Endodermal cell (in vitro differentiated cells): ENCODE results near the gene ABCG4. TPM values are rescaled to one million over a fixed set of nuclear protein-coding genes. Genes with fewer than 3 reads are reported as not detected.

Source experiments
- DNase-seq: peaks from one replicate; pipeline ENCODE4 v3.0.0-alpha.2; 2017
- H3K27ac ChIP-seq: 2 replicates; pipeline ENCODE4 v1.5.1; 2013; ENCODE audit warnings: mild to moderate bottlenecking, low read depth, low read length, moderate library complexity
- H3K27me3 ChIP-seq: 2 replicates; pipeline ENCODE4 v1.6.1; 2013; ENCODE audit warnings: mild to moderate bottlenecking, low read length, moderate library complexity; ENCODE audit not compliant: insufficient read depth, control insufficient read depth, poor library complexity, severe bottlenecking
- H3K36me3 ChIP-seq: 2 replicates; pipeline ENCODE4 v1.7.0; 2013; ENCODE audit warnings: mild to moderate bottlenecking, low read length, moderate library complexity; ENCODE audit not compliant: control insufficient read depth, insufficient read depth
- H3K4me1 ChIP-seq: one replicate; pipeline ENCODE4 v1.7.0; 2013; ENCODE audit warnings: low read length; ENCODE audit not compliant: control insufficient read depth, insufficient read depth
- H3K4me3 ChIP-seq: 2 replicates; pipeline ENCODE4 v1.5.1; 2013; ENCODE audit warnings: mild to moderate bottlenecking, low read length, moderate library complexity
- H3K9ac ChIP-seq: 2 replicates; pipeline ENCODE4 v1.6.1; 2013; ENCODE audit warnings: mild to moderate bottlenecking, low read length, moderate library complexity; ENCODE audit not compliant: poor library complexity, severe bottlenecking; ENCODE audit errors: extremely low read depth
- H3K9me3 ChIP-seq: 2 replicates; pipeline ENCODE4 v1.6.1; 2013; ENCODE audit warnings: mild to moderate bottlenecking, low read length, moderate library complexity; ENCODE audit not compliant: control insufficient read depth
- H3K27ac Mint-ChIP-seq: 2 replicates; pipeline ENCODE4 v1.8.0; 2020; ENCODE audit warnings: mixed read lengths
- H3K27me3 Mint-ChIP-seq: 2 replicates; pipeline ENCODE4 v1.8.0; 2021; ENCODE audit warnings: mild to moderate bottlenecking, mixed read lengths; ENCODE audit not compliant: insufficient read depth
- H3K36me3 Mint-ChIP-seq: 2 replicates; pipeline ENCODE4 v1.8.0; 2020; ENCODE audit warnings: low read depth, mixed read lengths
- H3K4me1 Mint-ChIP-seq: 2 replicates; pipeline ENCODE4 v1.8.0; 2020; ENCODE audit warnings: mixed read lengths
- H3K4me3 Mint-ChIP-seq: 2 replicates; pipeline ENCODE4 v1.8.0; 2020; ENCODE audit warnings: mild to moderate bottlenecking, moderate library complexity, mixed read lengths
- H3K9me3 Mint-ChIP-seq: 2 replicates; pipeline ENCODE4 v1.8.0; 2020; ENCODE audit warnings: mild to moderate bottlenecking, mixed read lengths
- CTCF ChIP-seq: fragments of 200-600 bp; sonication (generic); conservative IDR thresholded peaks from 2 replicates; pipeline ENCODE4 v1.5.0; 2021; ENCODE audit warnings: antibody characterized with exemption, mild to moderate bottlenecking
- WGBS, 2 experiments: methylation state at CpG; one replicate each; pipeline versions ENCODE4 v1.1.5 to v1.1.7; 2013; ENCODE audit warnings: missing lambda C conversion rate in 2 of 2, mixed read lengths in 1 of 2; ENCODE audit not compliant: insufficient coverage in 1 of 2, insufficient read length in 1 of 2; 5-methylcytosine and 5-hydroxymethylcytosine counted together
- total RNA-seq, 2 donors: library from RNA; stranded (reverse); fragmentation: NEBNext Ultra II Directional in 1 of 2; extraction: Animal tissue kit (Norgen Biotek cat#: 25700) in 1 of 2; gene quantifications; 2 replicates in 1 of 2; 3 replicates in 1 of 2; pipeline ENCODE4 v1.2.1, GENCODE V29; 2021

Gene ABCG4
- total RNA-seq, 2 donors from 2014 or later = 1.5 to 1.8 TPM

- Mint-ChIP-seq H3K27me3 (peaks cover 21% of the 10 kb centered on the region), H3K9me3 (no peaks in the 10 kb centered on the region), H3K27ac (no peak overlapping the region), H3K36me3 (no peaks in the 10 kb centered on the region), H3K4me3 (peak overlapping the region; percentile 62), H3K4me1 (peaks cover 19% of the 10 kb centered on the region)
- 0 to 1% methylated on average over 13 to 65 of the region's 65 CpGs for WGBS, 2 experiments
- DNase-seq = peak; percentile 66
- Histone ChIP-seq H3K4me1 (peaks cover 4% of the 10 kb centered on the region), H3K27ac (no peak overlapping the region), H3K27me3 (peaks cover 18% of the 10 kb centered on the region), H3K4me3 (peak overlapping the region; percentile 88), H3K36me3 (no peaks in the 10 kb centered on the region), H3K9ac (peak overlapping the region; percentile 44), H3K9me3 (no peaks in the 10 kb centered on the region)
- no peak for TF ChIP-seq CTCF
Measured at GRCh38 chr11:119107538-119108145, 41.2 kb upstream of the ABCG4 start.

GRCh38 chr11:119108146-119108856 lies 40.6 kb upstream of the ABCG4 start:
- peak overlapping the region; percentile 62 for H3K4me3 Mint-ChIP-seq
- no peaks in the 10 kb centered on the region for H3K36me3 ChIP-seq
- H3K9me3 Mint-ChIP-seq = no peaks in the 10 kb centered on the region
- WGBS, 2 experiments = 32 to 33% methylated on average over 4 to 7 of the region's 8 CpGs
- H3K4me1 Mint-ChIP-seq = peaks cover 18% of the 10 kb centered on the region
- no peaks in the 10 kb centered on the region for H3K9me3 ChIP-seq
- H3K4me1 ChIP-seq = peaks cover 4% of the 10 kb centered on the region
- H3K4me3 ChIP-seq = peak overlapping the region; percentile 88
- no peaks in the 10 kb centered on the region for H3K36me3 Mint-ChIP-seq
- no peak overlapping the region for H3K27ac Mint-ChIP-seq
- H3K9ac ChIP-seq = peak overlapping the region; percentile 44
- H3K27me3 ChIP-seq = peaks cover 18% of the 10 kb centered on the region
- no peak for TF ChIP-seq CTCF
- peaks cover 21% of the 10 kb centered on the region for H3K27me3 Mint-ChIP-seq
- no peak overlapping the region for H3K27ac ChIP-seq
- peak; percentile 72 for DNase-seq

GRCh38 chr11:119108857-119109221 lies 40.0 kb upstream of the ABCG4 start:
- Mint-ChIP-seq H3K27me3 (peaks cover 21% of the 10 kb centered on the region), H3K9me3 (no peaks in the 10 kb centered on the region), H3K4me1 (peaks cover 16% of the 10 kb centered on the region), H3K27ac (no peak overlapping the region), H3K36me3 (no peaks in the 10 kb centered on the region), H3K4me3 (peak overlapping the region; percentile 62)
- Histone ChIP-seq H3K4me3 (no peak overlapping the region), H3K36me3 (no peaks in the 10 kb centered on the region), H3K4me1 (peaks cover 4% of the 10 kb centered on the region), H3K9ac (no peak overlapping the region), H3K9me3 (no peaks in the 10 kb centered on the region), H3K27me3 (peaks cover 18% of the 10 kb centered on the region), H3K27ac (no peak overlapping the region)
- 81 to 100% methylated on average over 1 to 2 of the region's 2 CpGs for WGBS, 2 experiments
- no peak for TF ChIP-seq CTCF
- DNase-seq = no peak
